ENCODE data around the gene ZNF787.

ZNF787 gene

GRCh38 chr19:56105090-56105701 lies 15.9 kb downstream of the ZNF787 start:
- no peak overlapping the region for H3K4me2 ChIP-seq (ENCODE audit: insufficient read depth, low read length)
- TF ChIP-seq EZH2 (IDR thresholded peaks at IDR 0.05; ENCODE audit: borderline replicate concordance, low read depth, low read length, severe bottlenecking), result no peak
- TF ChIP-seq CTCF (IDR thresholded peaks at IDR 0.05; ENCODE audit: borderline replicate concordance, extremely low read depth, low read length, poor library complexity, severe bottlenecking), result peak; percentile 44
- peaks cover 41% of the 10 kb centered on the region for H3K36me3 ChIP-seq (ENCODE audit: insufficient read depth, low read length)
- H3K9me3 ChIP-seq (ENCODE audit: insufficient read depth, low read length, severe bottlenecking), result no peaks in the 10 kb centered on the region
- H3K4me3 ChIP-seq (ENCODE audit: low read depth in 1 of 2, low read length in 2 of 2), result no peak overlapping the region
- H3K27ac ChIP-seq (ENCODE audit: low read length), result no peak overlapping the region; the same call in 1 of the 2 replicates
- H3K9ac ChIP-seq (ENCODE audit: low read depth, low read length), result no peak overlapping the region
- no peaks in the 10 kb centered on the region for H3K27me3 ChIP-seq (ENCODE audit: insufficient read depth, low read length, poor library complexity)
- H2AFZ ChIP-seq (ENCODE audit: low read depth, low read length), result no peak overlapping the region
- H4K20me1 ChIP-seq (ENCODE audit: insufficient read depth, low read length), result peaks cover 75% of the 10 kb centered on the region
- 0 out of 3 replicates have a peak, but pooled peaks have one; percentile 55 for ATAC-seq (ENCODE audit: insufficient read depth, low read depth)
- H3K4me1 ChIP-seq (ENCODE audit: insufficient read depth, low read length), result no peaks in the 10 kb centered on the region
- DNase-seq, result no peak
- H3K79me2 ChIP-seq (ENCODE audit: insufficient read depth, low read length), result peaks cover 68% of the 10 kb centered on the region

GRCh38 chr19:56104423-56104822 lies 16.7 kb downstream of the ZNF787 start:
- Histone ChIP-seq H3K79me2 (ENCODE audit: insufficient read depth, low read length) (peaks cover 67% of the 10 kb centered on the region), H4K20me1 (ENCODE audit: insufficient read depth, low read length) (peaks cover 79% of the 10 kb centered on the region), H2AFZ (ENCODE audit: low read depth, low read length) (no peak overlapping the region), H3K9me3 (ENCODE audit: insufficient read depth, low read length, severe bottlenecking) (no peaks in the 10 kb centered on the region), H3K4me2 (ENCODE audit: insufficient read depth, low read length) (no peak overlapping the region), H3K4me1 (ENCODE audit: insufficient read depth, low read length) (no peaks in the 10 kb centered on the region), H3K4me3 (ENCODE audit: low read depth in 1 of 2, low read length in 2 of 2) (no peak overlapping the region), H3K27me3 (ENCODE audit: insufficient read depth, low read length, poor library complexity) (no peaks in the 10 kb centered on the region), H3K9ac (ENCODE audit: low read depth, low read length) (no peak overlapping the region), H3K36me3 (ENCODE audit: insufficient read depth, low read length) (peaks cover 45% of the 10 kb centered on the region), H3K27ac (ENCODE audit: low read length) (no peak overlapping the region)
- TF ChIP-seq EZH2 (IDR thresholded peaks at IDR 0.05; ENCODE audit: borderline replicate concordance, low read depth, low read length, severe bottlenecking) (no peak), CTCF (IDR thresholded peaks at IDR 0.05; ENCODE audit: borderline replicate concordance, extremely low read depth, low read length, poor library complexity, severe bottlenecking) (no peak)
- no peak for DNase-seq
- ATAC-seq (ENCODE audit: insufficient read depth, low read depth), result no peak

- Histone ChIP-seq H3K4me2 (ENCODE audit: insufficient read depth, low read length) (no peak overlapping the region), H3K4me1 (ENCODE audit: insufficient read depth, low read length) (no peaks in the 10 kb centered on the region), H3K79me2 (ENCODE audit: insufficient read depth, low read length) (peaks cover 54% of the 10 kb centered on the region), H3K27ac (ENCODE audit: low read length) (no peak overlapping the region), H2AFZ (ENCODE audit: low read depth, low read length) (no peak overlapping the region), H3K4me3 (ENCODE audit: low read depth in 1 of 2, low read length in 2 of 2) (no peak overlapping the region), H3K9me3 (ENCODE audit: insufficient read depth, low read length, severe bottlenecking) (no peaks in the 10 kb centered on the region), H3K27me3 (ENCODE audit: insufficient read depth, low read length, poor library complexity) (no peaks in the 10 kb centered on the region), H3K9ac (ENCODE audit: low read depth, low read length) (no peak overlapping the region), H4K20me1 (ENCODE audit: insufficient read depth, low read length) (peaks cover 74% of the 10 kb centered on the region), H3K36me3 (ENCODE audit: insufficient read depth, low read length) (peaks cover 55% of the 10 kb centered on the region)
- no peak for ATAC-seq (ENCODE audit: insufficient read depth, low read depth)
- no peak for DNase-seq
- TF ChIP-seq CTCF (IDR thresholded peaks at IDR 0.05; ENCODE audit: borderline replicate concordance, extremely low read depth, low read length, poor library complexity, severe bottlenecking) (no peak), EZH2 (IDR thresholded peaks at IDR 0.05; ENCODE audit: borderline replicate concordance, low read depth, low read length, severe bottlenecking) (no peak)
Measured at GRCh38 chr19:56103027-56103614, 18.0 kb downstream of the ZNF787 start.
